GM21381 (cell line): ENCODE results near the gene STAMBPL1.
"Not testable (repeated sequence)": the region's sequence is repeated elsewhere in the genome, so short reads cannot be mapped to it uniquely, and the experiment has no call there.

Experiments
- ATAC-seq: cut with Tn5 transposase; IDR thresholded peaks from one replicate; pipeline ENCODE4 v1.9.1; 2021; ENCODE audit warnings: mild to moderate bottlenecking, moderate library complexity; ENCODE audit not compliant: unreplicated experiment

Gene STAMBPL1

DNA sequence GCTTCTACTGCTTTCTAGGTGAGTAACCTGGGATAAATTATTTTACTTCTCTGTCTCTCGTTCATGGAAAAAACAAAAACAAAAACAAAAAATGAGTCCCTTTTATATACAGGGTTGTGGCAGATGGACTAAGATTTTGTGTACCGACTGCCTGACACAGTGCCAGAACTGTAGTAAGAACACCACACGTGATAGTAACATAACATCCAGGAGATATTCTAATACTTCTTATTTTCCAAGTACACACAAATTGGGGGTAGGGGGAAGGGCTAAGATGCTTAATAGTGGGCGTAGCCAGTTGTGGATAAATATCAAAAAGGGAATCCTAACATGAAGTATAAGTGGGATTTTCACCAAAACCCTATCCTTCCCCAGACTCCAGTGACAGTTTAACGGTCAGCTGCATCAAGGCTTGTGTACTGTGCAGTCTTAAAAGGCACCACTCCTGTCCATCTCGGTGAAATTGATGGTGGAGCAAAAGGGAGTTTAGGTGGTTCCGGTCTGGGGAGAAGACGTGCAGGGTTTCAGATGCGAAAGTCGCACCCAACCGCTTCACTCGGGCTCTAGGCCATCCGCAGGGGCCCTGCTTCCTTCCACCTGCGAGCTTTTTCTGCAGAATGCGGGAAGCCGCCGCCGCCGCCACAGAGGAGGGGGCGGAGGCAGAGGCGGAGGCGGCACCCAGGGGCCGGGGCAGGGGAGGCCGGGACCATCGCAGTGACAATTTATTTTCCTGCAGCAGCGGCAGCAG is at the start of gene STAMBPL1:
STAMBPL1 (plus strand) TSS at position 712 of the 748 bp plus-strand sequence. CDS start 21,464 bp downstream, outside the sequence.
- peak; percentile 42 for ATAC-seq

DNA sequence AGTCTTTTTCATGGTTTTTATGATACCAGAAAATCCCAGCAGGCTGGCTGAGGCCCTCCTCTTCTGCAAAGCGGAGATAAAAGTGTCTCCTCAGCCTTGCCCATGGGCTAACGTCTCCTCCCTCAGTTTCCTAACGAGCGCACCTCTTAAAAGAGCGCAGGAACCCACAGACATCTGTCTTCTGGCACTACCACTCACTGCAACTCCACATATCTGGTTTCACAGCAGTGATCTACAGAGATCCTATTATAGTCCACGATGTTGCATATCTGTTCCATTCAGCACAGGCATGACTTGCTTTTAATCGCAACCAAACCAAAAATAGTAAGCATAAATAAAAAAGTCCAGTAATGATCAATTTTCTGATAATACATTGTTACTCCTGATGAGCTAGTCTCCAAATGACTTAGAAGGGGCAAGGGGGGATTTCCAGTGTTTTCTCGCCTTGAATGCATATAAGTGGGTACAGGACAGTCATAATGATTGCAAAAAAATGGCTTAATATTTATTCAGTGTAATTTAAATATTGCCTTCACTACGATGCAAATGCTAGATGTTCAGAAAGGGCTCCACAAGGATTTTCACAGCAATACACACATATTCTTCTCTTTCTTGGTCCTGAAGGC is 49.3 kb upstream of the STAMBPL1 start:
- ATAC-seq, result no peak

DNA sequence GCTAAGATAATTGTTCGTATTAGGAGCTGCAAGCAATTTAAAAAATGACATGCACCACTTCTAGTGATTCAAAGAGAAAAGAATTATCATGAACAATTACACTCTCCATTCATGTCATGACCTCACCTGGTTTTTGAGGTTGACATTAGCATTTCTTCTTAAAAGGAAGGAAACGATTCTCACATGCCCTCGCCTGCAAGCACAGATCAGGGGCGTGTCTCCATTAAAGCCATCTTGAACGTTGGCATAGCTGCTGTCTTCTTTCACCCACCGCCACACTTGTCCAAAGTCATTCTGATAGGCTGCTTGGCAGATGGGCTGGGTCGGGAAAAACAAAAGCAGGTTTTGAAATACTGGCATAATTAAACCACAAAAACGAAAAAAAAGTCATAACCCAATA is 48.3 kb upstream of the STAMBPL1 start:
- no peak for ATAC-seq

DNA sequence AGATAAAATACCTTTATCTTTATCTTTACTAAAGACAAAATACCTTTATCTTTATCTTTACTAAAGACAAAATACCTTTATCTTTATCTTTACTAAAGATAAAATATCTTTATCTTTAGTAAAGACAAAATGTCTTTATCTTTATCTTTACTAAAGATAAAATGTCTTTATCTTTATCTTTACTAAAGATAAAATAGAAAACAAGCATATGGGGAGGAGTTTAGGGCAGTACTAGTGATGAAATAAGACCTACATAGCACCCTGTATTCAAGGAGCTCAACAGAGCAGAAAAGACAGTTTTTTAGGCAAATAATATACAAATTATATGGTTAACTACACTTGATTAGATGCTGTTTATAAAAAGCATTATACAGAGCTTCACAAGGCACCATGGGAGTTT is 47.7 kb upstream of the STAMBPL1 start:
- ATAC-seq, result no peak

DNA sequence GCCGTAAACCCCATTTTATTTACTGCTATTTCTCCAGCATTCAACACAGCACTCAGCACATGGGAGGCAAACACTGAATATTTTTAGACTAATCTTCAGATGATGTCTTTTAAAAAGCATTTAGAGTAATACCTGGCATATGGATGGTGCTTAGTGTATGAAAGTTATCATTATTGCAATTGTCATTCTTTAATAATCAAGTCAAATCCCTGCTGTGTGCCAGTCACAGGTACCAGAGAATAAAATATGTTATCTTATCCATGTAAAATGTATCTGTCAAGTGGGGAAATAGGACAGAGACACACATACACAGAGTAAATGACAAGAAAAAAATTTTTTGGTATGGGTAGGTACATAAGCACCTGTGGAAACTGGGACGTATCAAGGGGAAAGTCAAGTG is 46.9 kb upstream of the STAMBPL1 start:
- ATAC-seq, result no peak

DNA sequence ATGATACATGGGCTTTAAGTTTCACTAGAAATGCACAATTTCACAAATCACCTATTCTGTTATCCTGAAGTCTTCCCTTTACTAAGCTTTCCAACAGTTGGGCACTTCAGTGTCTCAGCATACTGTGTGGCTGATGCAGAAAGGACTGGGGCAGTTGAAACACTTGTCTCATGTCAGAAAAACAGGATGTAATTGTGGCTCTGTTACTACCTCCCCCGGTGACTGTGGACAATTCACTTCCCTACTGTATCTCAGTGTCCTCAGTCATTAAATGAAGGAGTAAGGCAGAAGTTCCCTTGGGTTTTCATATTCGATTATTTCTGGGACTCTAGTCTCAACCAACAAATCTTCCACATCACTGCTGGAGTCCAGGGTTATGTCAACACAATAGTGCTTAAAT is 46.3 kb upstream of the STAMBPL1 start:
- no peak for ATAC-seq

DNA sequence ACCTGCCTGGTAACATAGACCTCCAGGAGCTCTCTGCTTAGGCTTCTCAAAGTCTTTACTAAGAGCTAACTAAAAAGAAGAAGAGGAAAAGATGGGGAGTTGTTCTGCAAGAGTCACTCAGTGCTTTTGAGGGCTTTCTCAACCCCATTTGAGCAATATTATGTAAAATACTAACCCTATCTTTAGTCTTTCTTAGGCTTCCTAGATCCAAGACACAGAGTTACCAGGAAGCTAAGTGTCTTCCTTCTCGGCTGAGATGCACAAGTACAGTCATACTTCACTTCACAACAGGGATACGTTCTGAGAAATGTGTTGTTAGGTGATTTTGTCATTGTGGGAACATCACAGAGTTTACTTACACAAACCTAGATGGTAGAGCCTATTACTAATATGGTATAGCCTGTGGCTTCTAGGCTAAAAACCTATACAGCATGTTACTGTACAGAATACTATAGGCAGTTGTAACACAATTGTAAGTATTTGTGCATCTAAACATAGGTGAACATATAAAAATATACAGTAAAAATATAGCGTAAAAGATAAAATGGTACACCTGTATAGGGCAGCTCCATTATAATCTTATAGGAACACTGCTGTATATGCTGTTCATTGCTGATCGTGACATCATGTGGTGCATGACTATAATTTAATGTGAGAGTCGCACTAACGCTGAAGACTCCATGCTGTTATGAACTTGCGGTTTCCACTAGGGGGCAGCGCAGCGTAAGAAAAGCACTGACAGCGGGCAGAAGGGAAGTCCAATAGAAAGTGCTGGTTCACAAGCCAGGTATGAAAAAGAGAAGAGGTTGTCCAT is 44.7 kb upstream of the STAMBPL1 start:
- peak; percentile 85 for ATAC-seq

DNA sequence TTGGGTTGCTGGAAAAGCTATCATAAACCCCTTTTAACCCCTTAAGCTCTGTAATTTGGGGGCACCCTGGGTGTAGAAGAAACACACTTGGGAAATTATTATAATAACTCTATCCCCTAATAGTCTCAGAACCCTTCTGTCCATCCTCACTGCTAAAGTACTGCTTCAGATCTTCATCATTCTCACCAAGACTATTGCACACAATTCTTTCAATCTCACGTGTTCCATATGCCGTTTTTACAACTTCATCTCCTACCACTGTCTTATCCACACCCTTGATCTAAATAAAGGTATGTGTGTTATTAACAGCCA is 44.2 kb upstream of the STAMBPL1 start:
- ATAC-seq, result no peak

DNA sequence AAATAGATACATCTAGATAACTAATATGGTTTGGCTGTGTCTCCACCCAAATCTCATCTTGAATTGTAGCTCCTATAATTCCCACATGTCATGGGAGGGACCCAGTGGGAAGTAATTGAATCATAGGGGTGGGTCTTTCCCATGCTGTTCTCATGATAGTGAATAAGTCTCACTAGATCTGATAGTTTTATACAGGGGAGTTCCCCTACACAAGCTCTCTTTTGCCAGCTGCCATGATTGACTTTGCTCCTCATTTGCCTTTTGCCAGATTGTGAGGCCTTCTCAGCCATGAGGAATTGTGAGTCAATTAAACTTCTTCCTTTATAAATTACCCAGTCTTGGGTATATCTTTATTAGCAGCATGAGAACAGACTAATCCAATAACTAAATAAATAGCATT is 42.4 kb upstream of the STAMBPL1 start:
- not testable (repeated sequence) for ATAC-seq

DNA sequence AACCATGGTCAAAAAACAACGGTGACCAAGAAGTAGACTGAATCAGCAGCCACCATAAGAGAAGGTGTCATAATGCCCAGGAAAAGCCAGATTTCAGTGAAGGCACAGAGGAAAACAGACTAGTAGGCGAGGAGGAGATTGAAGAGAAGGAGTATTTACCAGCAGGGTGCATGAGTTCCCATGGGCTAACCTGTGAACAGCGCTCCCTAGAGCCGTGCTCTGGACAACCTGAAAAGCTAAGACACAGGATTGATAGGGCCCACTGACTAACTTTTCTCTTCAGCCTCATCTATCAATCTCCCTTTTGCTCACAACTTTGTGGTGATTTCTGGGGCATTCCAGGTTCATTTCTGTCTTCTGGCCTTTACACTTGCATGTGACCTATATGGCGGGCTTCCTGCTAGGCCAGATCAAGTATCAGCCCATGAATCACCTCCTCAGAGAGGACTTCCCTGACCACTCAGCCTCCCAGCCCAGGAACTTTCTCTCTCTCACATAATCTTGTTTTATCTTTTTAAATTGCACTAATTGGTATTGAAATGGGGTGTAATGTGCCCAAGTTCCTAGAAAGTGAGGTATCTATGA is 41.2 kb upstream of the STAMBPL1 start:
- no peak for ATAC-seq

DNA sequence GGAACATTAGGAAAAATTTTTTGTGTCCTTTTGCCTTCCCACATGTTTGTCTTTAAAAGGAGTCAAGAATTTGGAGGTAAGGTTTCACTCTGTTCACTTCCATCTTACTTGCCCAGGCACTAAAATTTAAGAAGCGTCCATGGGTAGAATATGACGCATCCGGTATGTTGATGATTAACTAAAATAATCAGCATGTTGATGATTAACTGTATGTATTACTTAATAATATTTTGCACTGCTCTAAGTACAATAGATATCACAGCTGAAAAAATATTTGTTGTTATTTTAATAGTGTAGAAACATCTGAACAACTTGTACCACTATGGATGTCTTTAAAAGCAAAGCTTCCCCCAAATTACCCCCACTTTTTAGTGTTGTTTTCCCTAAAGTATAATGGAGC is 39.9 kb upstream of the STAMBPL1 start:
- ATAC-seq, result no peak

DNA sequence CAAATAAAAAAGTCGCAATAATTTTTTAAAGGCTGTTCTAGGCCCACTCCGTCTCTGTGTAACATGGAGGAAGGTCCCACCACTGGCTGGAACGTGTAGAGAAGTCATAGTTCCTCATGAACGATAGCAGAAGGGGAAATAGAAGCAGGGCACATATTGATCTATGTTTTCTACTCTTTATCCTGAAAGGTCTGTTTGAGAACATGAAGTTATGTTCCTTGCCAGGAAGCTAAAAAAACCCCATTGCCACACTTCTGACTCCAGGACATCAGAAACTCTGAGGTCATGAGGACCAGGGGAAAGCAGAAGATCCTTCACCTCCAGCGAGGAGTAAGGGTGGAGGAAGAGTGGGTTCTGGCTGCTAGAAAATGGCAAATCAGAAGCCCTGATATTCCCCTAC is 39.2 kb upstream of the STAMBPL1 start:
- no peak for ATAC-seq

DNA sequence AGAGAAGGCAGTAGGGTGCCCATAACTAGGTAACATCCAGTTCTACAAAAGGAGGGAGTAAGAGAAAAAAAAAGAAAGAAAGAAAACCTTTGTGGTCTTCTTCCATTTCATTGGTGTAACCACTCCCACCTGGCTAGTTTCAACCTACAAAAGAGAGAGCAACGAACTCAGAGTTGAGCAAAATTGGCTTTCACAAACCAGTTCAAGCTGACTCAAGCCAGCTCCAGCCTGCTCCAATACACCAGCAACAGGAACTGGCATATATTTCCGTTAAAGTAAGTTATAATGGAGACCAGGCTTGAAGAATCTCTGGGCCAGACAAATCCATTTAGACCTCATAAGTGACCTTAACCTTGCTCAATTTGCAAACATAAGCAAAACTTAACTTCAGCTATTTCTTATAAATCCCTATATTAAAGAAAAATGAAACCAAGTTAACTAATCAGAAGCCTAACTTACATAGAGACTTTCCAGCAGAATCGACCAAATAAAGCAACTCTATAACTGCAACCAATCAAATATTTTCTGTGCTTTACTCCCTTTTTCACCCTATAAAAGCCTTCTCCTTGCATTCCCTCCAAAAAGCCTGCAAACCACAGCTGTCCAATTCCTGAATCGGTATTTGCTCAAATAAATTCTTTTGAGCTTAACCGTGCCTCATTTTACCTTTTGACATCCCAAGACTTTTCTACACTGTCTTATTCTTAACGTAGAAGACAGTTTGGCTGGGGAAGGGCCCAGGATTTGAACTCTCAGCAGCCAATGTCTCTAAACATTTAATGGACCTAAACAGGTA is 38.5 kb upstream of the STAMBPL1 start:
- ATAC-seq, result no peak

DNA sequence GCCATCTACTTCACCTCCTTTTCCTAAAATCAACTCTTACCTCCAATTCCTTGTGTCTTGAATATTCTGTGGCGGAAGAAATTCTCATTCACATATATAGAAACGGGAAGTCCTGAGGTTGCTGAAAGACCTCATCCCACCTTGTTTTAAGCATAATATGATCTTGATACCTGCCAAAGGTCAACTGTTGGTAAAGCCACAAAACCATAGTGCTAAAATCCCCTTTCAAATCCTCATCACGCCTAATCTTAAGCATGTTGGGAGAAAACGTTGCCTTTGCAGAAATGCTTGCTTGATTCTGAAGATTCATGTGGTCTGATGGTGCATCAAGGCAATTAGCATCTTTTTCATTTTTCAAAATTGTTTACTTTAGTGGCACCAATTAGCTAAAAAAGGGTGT is 36.9 kb upstream of the STAMBPL1 start:
- ATAC-seq, result no peak

DNA sequence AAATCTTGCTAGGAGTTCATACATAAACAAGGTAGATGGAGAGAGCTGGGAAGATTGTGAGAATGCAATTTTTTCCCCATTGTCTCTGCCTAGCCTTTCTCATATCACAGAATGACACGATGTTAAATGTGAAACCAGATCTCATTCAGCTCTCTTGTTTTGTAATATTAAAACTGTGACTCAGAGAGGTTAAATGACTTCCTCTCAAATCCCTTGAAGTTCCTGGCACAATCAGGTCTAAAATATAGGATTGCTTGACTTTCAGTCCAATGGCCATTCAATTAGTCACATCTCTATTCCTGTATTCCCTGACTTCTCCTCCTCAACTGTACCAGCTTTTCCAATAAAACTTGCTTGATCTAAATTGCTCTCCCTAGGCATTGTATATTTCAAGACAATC is 31.5 kb upstream of the STAMBPL1 start:
- no peak for ATAC-seq

DNA sequence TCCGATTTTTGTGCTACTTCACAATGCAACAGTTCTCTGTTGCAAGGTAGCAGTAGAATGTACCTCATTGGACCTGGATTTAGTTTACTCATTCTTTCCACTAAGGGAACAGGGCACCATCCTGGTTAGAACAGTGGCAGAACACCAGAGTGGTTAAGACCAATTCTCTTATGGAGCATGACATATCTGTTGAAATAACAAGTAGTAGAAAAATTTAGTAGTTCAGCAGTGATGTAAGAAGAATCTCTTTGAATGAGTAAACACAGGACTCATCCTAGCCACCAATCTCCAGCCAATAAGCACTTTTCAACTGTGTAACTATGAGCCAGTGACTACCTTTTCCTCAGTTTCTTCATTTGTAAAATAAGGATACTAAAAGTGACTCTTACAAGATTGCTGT is 30.8 kb upstream of the STAMBPL1 start:
- no peak for ATAC-seq

DNA sequence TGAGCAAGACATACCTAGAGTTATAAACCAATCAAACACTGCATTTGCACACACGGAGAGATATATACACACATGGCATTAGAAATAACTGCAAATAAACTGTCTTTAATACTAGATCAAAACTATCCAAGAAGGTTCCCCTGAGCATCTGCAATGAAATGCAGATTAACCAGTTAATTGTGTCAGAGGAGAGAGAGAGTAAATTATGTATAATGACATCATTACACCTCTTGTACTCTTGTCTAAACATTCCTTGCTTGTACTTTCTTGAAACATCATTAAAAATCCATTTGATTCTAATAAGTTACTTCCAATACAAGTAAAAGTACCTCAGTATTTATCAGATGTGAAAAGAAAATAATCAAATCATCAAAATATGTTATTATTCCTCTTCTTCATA is 29.3 kb upstream of the STAMBPL1 start:
- no peak for ATAC-seq

DNA sequence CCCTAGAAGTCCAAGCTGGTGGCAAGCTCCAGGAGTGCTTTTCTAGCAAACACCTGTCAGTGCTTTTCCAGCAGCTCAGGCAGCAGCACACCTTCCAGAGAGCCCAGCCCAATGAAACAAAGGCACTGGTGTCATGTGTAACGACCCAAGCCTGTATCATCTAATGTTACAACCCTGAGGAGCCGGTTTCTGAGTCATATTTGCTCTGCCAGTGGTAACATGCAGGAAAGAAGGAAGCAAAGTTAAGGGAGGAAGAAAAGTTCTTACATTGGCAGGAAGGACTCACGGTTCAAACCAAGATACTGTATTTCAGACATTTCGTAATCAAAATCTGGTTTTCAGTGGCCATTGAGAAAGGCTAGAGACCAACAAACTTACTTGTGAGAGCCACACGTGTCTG is 28.3 kb upstream of the STAMBPL1 start, which contains the start of gene ANKRD22:
ANKRD22 (minus strand) TSS at position 139 of the 400 bp plus-strand sequence. CDS start 237 bp downstream, outside the sequence.
- ATAC-seq, result no peak

DNA sequence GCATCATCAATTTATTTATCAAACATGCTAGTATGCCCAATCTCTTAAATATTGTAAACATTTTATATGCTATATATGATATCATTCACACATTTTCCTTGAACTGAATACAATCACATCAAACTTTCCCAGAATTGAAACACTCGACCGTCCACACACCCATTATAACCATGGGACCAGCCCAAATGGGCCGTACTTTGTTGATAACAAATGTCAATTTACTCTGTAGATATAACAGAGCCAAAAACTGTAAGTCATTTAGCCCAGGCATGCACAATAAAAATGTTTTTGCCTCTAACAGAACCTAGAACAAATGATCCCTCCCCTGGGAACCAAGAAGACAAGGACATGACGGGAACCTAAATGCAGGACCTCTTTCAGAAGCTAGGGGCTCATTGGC is 27.7 kb upstream of the STAMBPL1 start:
- ATAC-seq, result no peak

DNA sequence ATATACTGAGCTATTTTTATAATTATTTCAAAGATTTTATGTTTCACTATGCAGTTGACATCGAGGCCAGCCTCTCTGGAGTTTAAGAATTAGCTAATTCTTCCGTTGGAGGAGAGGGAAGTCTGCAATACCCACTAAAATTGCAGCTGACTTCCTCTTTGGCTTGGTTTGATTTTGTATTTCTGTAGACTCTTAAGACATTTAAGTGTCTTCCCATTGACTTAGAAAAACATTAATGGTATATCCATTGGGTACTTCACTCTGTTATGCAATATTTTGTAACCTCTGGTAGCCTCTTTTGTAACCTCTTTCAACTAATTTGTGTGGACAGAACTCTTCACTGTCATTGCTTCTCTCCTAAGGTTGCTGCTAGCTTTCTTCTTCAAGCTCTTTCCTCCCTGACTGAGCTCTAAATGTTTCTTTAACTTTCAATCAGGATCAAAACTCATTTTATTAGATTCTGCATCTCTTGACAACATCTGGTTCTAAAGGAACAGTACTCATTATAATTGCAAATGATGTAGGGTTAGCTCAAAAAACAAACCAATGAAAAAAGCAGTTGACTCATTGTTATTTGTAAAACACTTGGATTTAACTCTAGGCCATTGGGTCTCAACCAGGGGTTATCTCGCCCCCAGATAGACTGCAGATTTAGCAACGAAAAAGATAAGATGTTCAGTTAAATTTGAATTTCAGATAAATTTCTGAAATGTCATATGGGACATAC is 26.7 kb upstream of the STAMBPL1 start:
- no peak for ATAC-seq
